GM21423 (cell line): ENCODE results near the gene PPP1R16B.
"Not testable (repeated sequence)": the region's sequence is repeated elsewhere in the genome, so short reads cannot be mapped to it uniquely, and the experiment has no call there.

ENCODE experiments used
- ATAC-seq: cut with Tn5 transposase; IDR thresholded peaks from one replicate; pipeline ENCODE4 v1.9.1; 2021; ENCODE audit warnings: mild to moderate bottlenecking, moderate library complexity; ENCODE audit not compliant: unreplicated experiment

Gene PPP1R16B

DNA sequence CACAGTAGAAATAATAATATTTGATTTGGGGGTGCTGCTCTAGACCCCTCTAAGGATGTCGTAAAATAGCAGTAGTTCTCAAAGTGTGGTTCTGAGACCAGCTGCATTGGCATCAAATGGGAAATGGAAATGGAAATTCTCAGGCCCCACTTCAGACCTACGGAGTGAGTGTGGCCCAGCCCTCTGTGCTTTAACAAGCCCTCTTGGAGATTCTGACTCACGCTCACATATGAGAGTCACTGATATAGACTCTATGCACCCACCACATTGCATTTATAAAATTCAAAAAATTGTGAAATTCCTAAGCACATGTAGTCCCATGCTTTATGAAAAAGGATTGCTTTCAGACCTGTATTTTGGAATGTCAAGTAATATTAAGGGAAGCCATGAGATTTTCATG is 14.2 kb upstream of the PPP1R16B start:
- ATAC-seq = no peak

DNA sequence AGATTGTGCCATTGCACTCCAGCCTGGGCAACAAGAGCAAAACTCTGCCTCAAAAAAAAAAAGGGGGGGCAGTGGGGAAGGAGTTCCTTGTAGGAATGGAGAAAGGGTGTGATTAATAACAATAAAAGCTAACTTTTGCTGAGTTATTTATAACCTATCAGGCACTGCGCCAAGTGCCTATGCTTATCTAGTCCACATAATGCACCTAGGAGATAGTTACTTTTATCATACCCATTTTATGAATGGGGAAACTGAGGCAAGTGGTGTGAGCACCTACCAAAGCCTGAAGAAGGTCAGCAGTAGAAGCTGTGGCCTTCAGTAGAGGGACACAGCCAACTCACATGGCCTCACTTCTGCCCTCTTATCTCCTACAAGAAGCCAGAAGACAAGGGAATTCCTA is 13.6 kb upstream of the PPP1R16B start:
- no peak for ATAC-seq

DNA sequence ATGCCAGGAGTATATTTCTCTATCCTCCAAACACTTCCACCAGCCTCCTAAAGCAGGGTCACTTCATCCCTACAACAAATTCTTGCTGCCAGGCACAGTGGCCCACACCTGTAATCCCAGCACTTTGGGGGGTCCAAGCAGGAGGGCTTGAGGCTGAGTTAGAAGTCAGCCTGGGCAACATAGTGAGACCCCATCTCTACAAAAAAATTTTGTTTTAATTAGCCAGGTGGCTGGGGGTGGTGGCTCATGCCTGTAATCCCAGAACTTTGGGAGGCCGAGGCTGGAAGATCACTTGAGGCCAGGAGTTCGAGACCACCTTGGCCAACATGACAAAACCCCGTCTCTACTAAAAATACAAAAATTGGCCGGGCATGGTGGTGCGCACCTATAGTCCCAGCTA is 11.4 kb upstream of the PPP1R16B start:
- ATAC-seq = not testable (repeated sequence)

DNA sequence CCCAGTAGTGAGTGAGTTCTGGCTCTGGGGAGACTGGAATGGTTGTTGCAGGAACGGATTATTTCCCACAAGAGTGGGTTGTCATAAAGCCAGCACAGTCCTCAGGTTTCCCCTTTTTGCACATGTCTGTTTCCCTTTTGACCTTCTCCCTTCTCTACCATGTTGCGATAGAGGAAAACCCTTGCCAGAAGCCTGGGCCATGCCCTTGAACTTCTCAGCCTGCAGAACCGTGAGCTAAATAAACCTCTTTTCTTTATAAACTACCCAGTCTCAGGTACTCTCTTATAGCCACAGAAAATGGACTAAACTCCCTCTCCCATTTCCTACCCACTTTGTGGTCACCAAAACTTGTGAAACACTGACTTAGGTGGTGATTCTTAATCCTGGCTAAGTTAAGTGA is 7.2 kb upstream of the PPP1R16B start:
- ATAC-seq = no peak

DNA sequence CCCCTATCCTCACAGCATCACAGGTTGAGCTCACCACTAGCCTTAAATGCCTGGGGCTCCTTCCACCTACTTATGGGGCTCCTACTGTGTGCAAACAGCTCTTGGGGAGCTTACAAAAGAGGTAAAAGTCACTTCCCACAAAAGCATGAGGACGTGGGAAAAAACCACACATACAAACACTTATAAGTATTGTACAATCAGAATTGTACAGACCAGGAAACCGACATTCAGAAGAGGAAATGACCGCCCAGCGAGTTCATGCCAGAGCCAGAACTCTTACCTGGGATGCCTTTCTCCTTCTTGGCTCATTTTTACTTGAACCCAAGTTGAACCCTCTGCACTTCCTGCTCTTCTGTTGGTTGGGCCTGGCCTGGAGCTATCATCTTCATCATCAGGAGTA is 6.3 kb upstream of the PPP1R16B start:
- no peak for ATAC-seq

DNA sequence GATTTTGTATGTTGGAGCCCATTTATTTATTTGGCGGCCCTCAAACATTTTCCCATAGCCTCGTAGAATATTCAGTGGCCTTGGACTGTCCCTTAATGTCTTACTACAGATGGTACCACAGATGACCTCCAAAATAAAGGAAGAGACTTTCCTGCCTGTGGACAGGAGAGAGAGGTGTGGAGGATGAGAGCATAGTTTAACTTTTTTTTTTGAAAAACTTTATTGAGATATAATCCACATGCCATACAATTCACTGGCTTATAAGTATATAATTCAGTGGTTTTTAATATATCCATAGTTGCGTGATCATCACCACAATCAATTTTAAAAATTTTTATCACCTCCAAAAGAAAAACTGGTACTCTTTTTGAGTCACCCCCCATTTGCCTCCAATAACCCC is 4.6 kb upstream of the PPP1R16B start:
- ATAC-seq = no peak

DNA sequence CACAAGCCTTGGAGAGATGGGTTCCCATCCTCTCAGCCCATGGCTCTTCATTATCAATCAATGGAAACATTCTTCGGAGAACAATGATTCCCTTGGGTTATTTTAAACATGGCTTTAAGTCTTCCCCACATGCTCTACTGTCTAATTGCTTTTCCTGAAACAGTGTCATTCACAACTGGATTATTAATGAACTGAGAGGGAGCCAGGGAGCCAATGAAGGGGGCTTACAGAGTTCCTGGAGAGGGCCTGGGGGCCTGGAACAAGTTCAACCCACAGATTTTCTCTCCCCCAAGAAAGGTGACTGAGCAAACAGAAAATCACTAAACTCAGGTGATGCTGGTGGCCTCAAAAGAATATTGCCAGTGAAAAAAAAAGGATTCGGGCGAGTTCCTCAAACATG is 1.3 kb upstream of the PPP1R16B start:
- ATAC-seq = no peak

DNA sequence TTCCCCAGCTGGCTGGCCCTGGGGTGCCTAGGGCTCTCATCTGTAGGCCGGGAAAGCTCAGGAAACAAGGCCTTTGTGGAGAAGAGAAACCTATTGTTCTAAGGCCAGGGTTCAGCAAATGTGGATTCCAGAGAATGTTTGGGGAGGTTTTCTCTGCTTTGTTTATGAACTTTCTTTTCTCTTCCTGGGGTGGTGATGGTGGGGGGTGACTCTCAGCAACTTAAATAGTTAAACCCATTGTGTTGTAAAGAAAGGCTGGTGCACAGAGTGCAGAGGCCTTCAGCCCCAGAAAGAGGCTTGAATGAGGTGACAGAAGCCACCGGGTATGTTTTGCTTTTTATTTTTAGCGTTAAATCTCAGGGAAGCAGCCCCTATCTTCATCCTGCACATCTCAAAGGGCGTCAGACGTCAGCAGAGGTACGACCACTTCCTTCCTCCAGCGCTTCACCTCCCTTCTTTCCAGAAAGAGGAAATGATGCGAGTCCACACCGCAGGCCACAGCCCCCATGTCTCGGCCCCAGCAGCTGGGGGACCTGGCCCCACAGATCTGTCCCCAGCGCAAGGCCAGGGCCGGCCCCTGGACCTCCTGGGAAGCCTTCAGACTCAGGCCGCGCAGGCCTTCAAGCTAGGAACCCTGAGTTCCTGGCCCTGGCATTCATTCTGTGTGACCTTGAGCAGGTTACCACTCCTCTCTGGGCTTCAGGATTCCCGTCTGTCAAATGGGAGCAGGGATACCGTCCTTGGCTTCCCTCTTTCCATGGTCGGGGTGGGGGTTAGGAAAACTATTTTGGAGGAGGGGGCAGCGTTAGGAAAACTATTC is 605 bp upstream of the PPP1R16B start:
- peak; percentile 55 for ATAC-seq

DNA sequence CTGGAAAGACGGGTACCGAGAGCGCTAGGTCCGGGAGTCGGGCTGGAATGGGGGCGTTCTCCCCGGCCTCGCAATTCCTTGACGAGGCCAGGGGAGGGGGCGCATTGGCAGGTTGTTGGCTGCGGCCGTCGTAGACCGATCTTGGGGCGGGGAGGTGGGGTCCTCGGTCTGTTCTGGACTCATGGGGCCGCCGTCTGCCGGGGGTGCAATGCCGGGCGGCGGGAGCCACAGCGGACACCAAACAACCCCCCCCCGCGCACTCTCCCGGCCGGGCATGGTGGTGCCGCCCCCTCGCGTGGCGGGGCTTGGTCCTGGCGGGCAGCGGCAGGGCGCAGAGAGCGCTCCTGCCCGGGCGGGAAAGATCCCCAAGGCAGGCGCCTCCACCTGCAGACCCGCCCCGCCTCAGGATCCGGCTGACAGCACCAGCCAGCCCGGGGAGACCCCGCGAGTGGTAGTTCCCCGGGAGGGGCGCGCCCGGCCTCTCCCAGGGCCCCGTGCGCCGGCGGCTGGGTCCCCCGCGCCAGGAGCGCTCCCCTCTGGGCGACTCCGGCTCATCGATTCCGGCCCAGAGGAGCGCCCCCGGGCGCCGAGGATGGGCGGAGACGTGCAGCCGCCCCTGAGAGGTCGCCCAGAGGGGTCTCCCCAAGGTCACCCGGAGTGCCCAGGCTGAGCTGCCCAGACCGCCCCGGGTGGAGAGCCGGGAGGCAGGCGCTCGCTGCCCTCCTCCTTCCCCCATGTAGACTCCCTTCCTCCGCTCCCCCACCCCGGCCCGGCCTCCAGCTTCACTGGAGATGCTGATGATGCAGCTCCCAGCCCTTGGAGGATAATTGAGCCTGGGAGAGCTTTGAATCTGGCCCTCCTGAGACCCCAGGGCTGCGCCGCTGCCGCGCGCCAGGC is 709 bp downstream of the PPP1R16B start:
- ATAC-seq = no peak

DNA sequence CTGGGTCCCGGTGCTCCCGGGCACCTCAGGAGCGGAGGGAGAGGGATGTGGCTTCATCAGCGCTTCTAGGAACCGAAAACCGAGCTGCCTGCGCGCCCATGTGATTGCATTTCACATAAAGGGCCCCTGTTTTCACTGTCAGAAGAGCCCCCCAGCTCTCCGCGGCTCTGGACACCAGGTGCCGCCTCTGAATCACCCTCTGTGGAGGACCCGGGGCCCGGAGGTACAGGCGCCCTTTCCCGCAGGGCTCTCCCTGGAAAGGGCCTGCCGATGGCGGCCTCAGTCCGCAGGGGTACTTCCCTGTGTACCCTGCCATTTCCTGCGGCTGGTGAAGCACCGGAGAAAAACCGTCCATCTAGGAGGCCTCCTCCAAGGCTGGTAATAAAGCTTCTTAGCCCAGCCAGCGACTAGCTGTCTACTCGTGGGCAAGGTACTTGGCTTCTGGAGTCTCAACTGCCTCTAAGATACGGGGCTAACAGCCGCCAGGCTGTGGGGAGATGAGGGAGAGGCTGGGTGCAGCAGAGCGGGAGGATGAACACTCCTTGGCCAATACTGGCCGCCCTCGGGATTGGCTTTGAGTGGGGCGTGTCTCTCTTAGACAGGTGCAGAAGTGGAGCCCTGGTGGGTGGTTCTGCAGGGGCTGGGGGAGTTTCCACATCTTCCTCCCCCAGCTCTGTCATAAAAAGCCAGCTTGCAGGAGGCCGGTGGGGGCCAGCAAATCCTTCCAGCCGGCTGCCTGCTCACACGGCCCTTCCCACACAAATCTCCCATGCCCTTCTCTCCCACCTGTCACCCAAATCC is 1.6 kb downstream of the PPP1R16B start:
- no peak for ATAC-seq

DNA sequence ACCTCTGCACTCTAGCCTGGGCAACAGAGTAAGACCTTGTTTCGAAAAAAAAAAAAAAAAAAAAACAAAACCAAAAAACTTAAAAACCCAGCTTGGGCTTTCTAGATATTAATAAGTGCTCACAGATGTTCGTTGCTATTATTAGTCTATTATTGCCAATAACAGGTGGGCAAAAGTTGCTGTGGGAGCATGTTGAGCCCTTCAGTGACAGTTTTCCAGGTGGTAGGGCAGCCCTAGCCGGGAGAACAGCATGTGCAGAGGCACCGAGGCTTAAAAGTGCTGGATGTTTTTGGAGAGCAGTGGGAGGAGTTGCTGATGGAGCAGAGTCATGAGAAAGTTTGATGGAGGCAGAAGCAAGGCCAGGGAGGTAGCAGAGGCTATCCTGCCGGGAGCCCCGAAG is 4.4 kb downstream of the PPP1R16B start:
- ATAC-seq = no peak

DNA sequence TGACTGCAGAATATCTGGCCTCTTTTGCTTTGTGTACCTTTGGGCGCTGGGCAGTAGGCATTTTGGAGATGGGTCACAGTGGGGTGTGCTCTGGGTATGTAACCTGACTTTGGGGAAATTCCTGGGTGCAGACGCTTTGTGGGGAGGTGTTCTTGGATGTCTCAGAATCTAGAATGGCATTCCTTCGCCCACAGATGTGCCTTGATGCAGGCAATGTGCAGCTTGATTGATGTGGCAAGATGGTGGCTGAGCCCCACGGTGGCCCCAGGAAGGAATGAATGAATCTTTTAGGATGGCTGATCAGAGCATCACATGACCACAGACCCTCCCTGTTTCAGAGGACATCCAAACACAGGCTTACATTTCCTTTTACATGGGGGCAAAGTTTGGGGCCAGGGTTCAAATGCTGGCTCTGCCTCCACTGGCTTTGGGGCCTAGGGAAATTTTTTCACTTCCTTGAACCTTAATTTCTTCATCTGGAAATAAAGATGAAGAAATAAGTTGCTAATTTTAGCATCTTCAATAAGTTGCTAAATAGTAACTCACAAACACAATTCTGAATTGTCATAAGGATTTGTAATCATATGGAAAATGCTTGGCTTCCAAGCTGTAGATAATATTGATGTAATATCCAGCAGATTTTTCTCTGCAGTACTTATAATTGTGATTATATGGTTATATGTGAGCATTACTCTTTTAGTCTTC is 5.6 kb downstream of the PPP1R16B start:
- no peak for ATAC-seq

DNA sequence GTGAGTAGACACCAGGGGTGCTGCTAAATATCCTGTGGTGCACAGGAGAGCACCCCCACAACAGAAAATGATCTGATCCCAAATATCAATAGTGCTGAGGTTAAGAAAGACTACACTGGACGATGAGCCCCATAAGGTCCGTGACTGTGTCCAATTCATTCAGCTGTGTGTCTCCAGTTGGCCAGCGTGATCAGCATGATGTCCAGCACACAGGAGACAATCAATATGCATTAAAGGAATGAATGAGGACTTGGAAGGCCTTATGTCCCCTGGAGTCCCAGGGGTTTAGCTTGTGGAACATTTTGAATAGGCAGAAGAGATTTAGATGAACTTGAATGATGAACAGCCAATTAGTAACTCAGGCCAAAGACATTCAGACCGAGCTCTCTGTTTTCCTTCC is 6.3 kb downstream of the PPP1R16B start:
- no peak for ATAC-seq

DNA sequence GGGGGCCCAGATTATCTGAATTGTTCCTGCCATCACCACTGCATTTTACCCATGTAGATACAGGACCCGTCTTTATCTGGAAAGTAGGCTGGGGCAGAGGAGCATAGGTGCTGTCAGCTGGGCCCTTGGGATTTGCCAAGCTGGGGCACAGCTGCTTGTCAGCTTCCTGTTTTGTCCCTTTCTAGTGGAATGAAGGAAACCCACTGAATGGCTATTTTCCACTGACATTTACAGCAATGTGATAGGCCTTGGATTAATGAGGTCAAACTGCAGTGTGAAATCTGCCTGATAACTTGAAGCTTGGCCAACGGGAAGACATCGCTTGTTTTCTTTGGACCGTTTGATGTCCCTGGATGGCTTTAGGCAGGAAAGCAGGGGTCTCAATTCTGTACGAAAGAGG is 6.7 kb downstream of the PPP1R16B start:
- ATAC-seq = no peak

DNA sequence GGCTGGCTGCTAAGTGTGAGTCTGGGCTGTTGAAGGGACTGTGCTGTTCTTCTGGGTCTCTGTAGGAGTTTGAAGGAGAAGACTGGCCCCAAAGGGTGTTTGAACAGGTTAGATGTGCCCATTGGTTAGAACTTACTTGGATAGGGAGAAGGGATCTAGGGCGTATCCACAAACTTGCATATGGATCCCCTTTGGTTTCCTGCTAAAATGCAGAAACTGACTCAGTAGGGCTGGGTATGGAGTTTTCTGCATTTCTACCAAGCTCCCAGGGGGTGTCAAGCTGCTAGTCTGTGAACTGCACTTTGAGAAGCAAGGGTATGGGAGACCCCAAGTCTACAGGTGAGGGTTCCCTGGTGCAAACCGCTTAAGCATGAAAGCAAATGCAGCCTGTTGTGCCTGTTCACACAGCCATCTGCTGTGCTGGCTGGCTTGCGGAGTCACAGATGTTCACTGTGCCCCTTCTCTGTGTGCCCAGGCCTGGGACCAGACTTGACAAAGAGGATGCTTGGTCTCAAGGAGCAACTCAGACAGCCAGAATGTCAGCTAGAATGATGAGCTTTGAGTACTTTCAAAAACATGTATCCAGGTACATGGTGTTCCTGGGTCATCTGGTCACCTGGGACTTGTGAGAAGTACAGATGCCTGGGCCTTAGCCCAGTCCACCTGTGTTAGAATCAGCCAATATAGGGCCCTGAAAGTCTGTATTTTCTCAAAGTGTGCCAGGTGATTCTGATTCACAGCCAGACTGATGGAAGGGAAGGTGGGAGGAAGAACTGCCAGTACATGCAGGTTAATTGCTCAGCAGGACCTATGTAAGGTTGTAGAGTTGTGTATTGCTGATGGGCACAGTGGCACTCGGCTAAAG is 7.4 kb downstream of the PPP1R16B start:
- ATAC-seq = no peak

DNA sequence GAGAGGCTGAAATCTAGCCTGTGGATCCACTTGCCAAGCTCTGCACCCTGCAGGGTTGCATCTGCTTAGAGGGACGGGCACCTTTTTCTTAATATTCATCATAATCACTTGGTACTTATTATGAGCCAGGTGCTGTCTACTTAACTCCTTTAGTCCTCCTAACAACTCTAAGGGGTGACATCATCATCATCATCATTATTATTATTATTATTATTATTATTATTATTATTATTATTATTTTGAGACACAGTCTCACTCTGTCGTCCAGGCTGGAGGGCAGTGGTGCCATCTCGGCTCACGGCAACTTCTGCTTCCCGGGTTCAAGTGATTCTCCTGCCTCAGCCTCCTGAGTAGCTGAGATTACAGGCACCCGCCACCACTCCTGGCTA is 8.1 kb downstream of the PPP1R16B start:
- ATAC-seq = not testable (repeated sequence)

DNA sequence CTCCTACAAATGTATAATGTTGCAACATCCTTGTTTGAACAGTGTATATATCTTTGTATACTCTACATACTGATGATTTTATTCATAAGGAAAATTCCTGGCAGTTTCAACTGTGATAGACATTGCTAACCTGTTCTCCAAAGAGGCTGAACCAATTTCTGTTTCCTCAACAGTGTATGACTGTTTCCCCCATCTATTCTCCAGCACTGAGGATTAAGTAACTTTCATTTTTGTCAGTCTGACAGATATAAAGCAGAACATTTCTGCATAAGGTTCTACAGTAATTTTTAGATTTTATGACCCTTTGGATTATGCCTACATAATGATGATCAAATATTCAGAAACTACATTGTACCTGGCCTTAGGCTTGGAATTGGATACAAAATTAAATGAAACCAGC is 9.9 kb downstream of the PPP1R16B start:
- ATAC-seq = no peak

DNA sequence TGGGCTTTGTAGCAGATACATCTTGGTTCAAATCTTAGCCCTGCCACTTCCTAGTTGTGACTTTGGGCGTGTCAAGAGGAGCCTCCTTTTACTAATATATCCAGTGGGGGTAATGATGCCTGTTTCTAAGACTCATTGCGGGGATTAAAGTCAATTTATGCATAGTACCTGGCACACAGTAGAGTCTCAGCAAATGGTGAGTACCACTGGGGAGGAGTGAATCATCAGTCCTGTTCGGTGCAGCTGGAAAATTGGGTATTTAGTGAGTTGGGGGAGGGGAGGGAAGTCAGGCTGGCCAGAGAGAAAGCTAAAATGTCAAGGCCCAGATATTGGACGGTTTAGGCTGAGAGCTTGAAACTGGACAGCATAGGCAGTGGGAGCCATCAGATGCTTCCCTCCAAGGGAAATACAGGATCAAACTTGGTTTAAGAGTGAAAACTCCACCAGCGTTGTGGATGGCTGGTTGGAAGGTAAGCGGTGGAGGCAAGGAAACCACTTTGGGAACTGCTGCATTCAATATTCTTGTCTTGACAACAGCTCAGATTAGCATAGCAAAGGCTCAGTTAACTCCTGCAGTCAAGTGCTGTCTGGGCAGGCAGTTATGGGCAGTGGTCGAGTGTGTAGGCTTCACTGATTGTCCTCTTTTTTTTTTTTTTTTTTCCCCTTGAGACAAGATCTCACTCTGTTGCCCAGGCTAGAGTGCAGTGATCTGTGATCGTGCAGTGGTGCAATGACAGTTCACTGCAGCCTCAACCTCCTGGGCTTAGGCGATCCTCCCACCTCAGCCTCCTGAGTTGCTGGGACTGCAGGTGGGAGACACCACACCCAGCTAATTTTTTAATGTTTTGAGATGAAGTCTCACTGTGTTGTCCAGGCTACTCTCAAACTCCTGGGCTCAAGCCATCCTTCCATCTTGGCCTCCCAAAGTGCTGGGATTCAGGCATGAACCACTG is 12.9 kb downstream of the PPP1R16B start:
- no peak for ATAC-seq

DNA sequence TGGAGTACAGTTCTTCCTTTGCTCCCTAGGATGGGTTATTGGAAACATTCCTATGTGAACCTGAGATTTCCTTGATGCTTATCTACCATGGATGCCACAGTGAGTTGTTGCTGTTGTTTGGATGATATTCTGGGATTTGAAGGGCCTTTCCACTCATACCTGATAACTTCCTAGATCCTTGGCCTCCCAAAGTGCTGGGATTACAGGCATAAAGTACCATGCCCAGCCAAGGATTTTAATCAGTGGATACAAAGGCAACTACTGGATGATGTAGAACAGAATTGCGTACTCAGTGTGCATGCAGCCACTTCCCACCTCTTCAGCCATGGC is 20.0 kb downstream of the PPP1R16B start:
- no peak for ATAC-seq
